Endothelial cell (in vitro differentiated cells): ENCODE results near the gene ANXA8. TPM values are rescaled to one million over a fixed set of nuclear protein-coding genes. Genes with fewer than 3 reads are reported as not detected.

Source experiments
- DNase-seq: peaks from one replicate; pipeline ENCODE4 v3.0.0; 2021; ENCODE audit warnings: low spot score
- H3K27ac Mint-ChIP-seq: one replicate; pipeline ENCODE4 v1.8.0; 2021; ENCODE audit warnings: mixed read lengths, inconsistent platforms; ENCODE audit not compliant: unreplicated experiment
- H3K27me3 Mint-ChIP-seq: one replicate; pipeline ENCODE4 v1.8.0; 2021; ENCODE audit warnings: mild to moderate bottlenecking, moderate library complexity, mixed read lengths, inconsistent platforms; ENCODE audit not compliant: unreplicated experiment
- H3K36me3 Mint-ChIP-seq: one replicate; pipeline ENCODE4 v1.8.0; 2021; ENCODE audit warnings: mild to moderate bottlenecking, low read depth, mixed read lengths, inconsistent platforms; ENCODE audit not compliant: unreplicated experiment
- H3K4me1 Mint-ChIP-seq: one replicate; pipeline ENCODE4 v1.8.0; 2021; ENCODE audit warnings: mild to moderate bottlenecking, mixed read lengths, inconsistent platforms; ENCODE audit not compliant: unreplicated experiment
- H3K4me3 Mint-ChIP-seq: one replicate; pipeline ENCODE4 v1.8.0; 2021; ENCODE audit warnings: mild to moderate bottlenecking, mixed read lengths, inconsistent platforms; ENCODE audit not compliant: unreplicated experiment
- H3K9me3 Mint-ChIP-seq: one replicate; pipeline ENCODE4 v1.8.0; 2021; ENCODE audit warnings: mixed read lengths, inconsistent platforms; ENCODE audit not compliant: unreplicated experiment
- CTCF ChIP-seq: fragments of 200-600 bp; sonication (generic); IDR thresholded peaks from one replicate; pipeline ENCODE4 v1.5.0; 2021; ENCODE audit warnings: antibody characterized with exemption; ENCODE audit not compliant: unreplicated experiment
- total RNA-seq: library from RNA; stranded (reverse); fragmentation: NEBNext Ultra II Directional; extraction: Animal tissue kit (Norgen Biotek cat#: 25700); gene quantifications from one replicate; pipeline ENCODE4 v1.2.1, GENCODE V29; 2021; ENCODE audit not compliant: unreplicated experiment

Gene ANXA8
- total RNA-seq, 1 donor from 2014 or later = not detected

GRCh38 chr10:47443145-47443544 lies 40.8 kb downstream of the ANXA8 start:
- Mint-ChIP-seq H3K4me3 (no peak overlapping the region), H3K27me3 (peaks cover 11% of the 10 kb centered on the region), H3K27ac (no peak overlapping the region), H3K9me3 (no peaks in the 10 kb centered on the region), H3K36me3 (peaks cover 6% of the 10 kb centered on the region), H3K4me1 (peaks cover 5% of the 10 kb centered on the region)
- no peak for DNase-seq
- no peak for TF ChIP-seq CTCF

- no peak overlapping the region for H3K4me3 Mint-ChIP-seq
- no peaks in the 10 kb centered on the region for H3K9me3 Mint-ChIP-seq
- peaks cover 7% of the 10 kb centered on the region for H3K27me3 Mint-ChIP-seq
Measured at GRCh38 chr10:47442351-47442750, 41.6 kb downstream of the ANXA8 start.

GRCh38 chr10:47441938-47442337 lies 42.0 kb downstream of the ANXA8 start:
- peaks cover 6% of the 10 kb centered on the region for H3K36me3 Mint-ChIP-seq
- no peak overlapping the region for H3K27ac Mint-ChIP-seq
- no peak for TF ChIP-seq CTCF

More at GRCh38 chr10:47442351-47442750, 41.6 kb downstream of the ANXA8 start:
- TF ChIP-seq CTCF = no peak
- no peak for DNase-seq
- Mint-ChIP-seq H3K27ac (no peak overlapping the region), H3K4me1 (no peaks in the 10 kb centered on the region), H3K36me3 (peaks cover 6% of the 10 kb centered on the region)

GRCh38 chr10:47440207-47440606 lies 43.7 kb downstream of the ANXA8 start:
- Mint-ChIP-seq H3K27me3 (peaks cover 2% of the 10 kb centered on the region), H3K9me3 (no peaks in the 10 kb centered on the region), H3K36me3 (peaks cover 2% of the 10 kb centered on the region), H3K27ac (no peak overlapping the region), H3K4me3 (no peak overlapping the region), H3K4me1 (no peaks in the 10 kb centered on the region)
- TF ChIP-seq CTCF = no peak
- no peak for DNase-seq

More at GRCh38 chr10:47441938-47442337, 42.0 kb downstream of the ANXA8 start:
- Mint-ChIP-seq H3K9me3 (no peaks in the 10 kb centered on the region), H3K4me3 (no peak overlapping the region), H3K27me3 (peaks cover 6% of the 10 kb centered on the region), H3K4me1 (no peaks in the 10 kb centered on the region)
- no peak for DNase-seq

- peaks cover 2% of the 10 kb centered on the region for H3K4me1 Mint-ChIP-seq
- H3K9me3 Mint-ChIP-seq = no peaks in the 10 kb centered on the region
- peak; percentile 37 for TF ChIP-seq CTCF
- H3K27ac Mint-ChIP-seq = no peak overlapping the region
- H3K4me3 Mint-ChIP-seq = no peak overlapping the region
- DNase-seq = peak; percentile 57
- H3K36me3 Mint-ChIP-seq = no peaks in the 10 kb centered on the region
- peaks cover 2% of the 10 kb centered on the region for H3K27me3 Mint-ChIP-seq
Measured at GRCh38 chr10:47438857-47439474, 44.9 kb downstream of the ANXA8 start.
